ENCODE measurements around the gene SCML1.
"Not testable (repeated sequence)": the region's sequence is repeated elsewhere in the genome, so short reads cannot be mapped to it uniquely, and the experiment has no call there.

SCML1 gene

DNA sequence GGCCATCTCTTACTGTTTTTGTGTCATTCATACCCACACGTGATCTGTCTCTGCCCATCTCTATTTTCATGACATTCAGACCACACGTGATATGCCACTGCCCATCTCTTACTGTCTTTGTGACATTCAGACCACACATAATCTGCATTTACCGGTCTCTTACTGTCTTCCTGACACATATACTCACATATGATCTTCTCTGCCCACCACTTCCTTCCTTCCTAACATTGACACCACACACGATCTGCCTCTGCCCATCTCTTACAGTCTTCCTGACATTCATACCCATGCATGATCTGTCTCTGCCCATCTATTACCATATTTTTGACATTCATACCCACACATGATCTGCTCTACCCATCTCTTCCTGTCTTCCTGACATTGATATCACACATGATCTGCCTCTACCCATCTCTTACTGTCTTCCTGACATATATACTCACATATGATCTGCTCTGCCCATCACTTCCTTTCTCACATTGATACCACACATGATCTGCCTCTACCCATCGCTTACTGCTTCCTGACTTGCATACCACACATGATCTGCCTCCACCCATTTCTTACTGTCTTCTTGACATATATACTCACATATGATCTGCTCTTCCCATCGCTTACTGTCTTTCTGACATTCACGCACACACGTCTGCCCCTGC is 36.1 kb downstream of the SCML1 start:
- no peak overlapping the region for H3K4me3 ChIP-seq (ENCODE audit: low read depth, low read length)
- no peak for DNase-seq (ENCODE audit: low read depth, low spot score)
- TF ChIP-seq, protein P1, sequence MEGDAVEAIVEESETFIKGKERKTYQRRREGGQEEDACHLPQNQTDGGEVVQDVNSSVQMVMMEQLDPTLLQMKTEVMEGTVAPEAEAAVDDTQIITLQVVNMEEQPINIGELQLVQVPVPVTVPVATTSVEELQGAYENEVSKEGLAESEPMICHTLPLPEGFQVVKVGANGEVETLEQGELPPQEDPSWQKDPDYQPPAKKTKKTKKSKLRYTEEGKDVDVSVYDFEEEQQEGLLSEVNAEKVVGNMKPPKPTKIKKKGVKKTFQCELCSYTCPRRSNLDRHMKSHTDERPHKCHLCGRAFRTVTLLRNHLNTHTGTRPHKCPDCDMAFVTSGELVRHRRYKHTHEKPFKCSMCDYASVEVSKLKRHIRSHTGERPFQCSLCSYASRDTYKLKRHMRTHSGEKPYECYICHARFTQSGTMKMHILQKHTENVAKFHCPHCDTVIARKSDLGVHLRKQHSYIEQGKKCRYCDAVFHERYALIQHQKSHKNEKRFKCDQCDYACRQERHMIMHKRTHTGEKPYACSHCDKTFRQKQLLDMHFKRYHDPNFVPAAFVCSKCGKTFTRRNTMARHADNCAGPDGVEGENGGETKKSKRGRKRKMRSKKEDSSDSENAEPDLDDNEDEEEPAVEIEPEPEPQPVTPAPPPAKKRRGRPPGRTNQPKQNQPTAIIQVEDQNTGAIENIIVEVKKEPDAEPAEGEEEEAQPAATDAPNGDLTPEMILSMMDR (IDR thresholded peaks at IDR 0.05; ENCODE audit: insufficient read depth, low read length, missing control alignments): no peak
- CTCF ChIA-PET: no interaction called here
- POLR2A ChIA-PET: no interaction called here

DNA sequence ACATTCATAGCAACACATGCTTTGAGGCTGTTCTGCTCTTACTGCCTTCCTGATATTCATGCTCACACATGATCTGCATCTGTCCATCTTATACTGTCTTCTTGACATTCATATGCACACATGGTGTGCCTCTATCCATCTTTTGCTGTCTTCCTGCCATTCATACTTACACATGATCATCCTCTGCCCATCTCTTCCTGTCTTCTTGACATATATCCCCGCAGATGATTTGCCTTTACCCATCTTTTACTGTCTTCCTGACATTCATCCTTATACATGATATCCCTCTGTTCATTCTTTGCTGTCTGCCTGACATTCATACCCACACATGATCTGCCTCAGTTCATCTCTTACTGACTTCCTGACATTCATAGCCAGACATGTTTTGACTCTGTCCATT is 36.8 kb downstream of the SCML1 start:
- TF ChIP-seq, protein P1 (IDR thresholded peaks at IDR 0.05; ENCODE audit: insufficient read depth, low read length, missing control alignments): no peak
- H3K4me3 ChIP-seq (ENCODE audit: low read depth, low read length): no peak overlapping the region
- DNase-seq (ENCODE audit: low read depth, low spot score): no peak
- POLR2A ChIA-PET: no interaction called here
- CTCF ChIA-PET: no interaction called here

- TF ChIP-seq, protein P1 (IDR thresholded peaks at IDR 0.05; ENCODE audit: insufficient read depth, low read length, missing control alignments): no peak
- ChIA-PET POLR2A (no interaction called here), CTCF (no interaction called here)
Measured at GRCh38 chrX:17778997-17779396, 41.7 kb downstream of the SCML1 start.

DNA sequence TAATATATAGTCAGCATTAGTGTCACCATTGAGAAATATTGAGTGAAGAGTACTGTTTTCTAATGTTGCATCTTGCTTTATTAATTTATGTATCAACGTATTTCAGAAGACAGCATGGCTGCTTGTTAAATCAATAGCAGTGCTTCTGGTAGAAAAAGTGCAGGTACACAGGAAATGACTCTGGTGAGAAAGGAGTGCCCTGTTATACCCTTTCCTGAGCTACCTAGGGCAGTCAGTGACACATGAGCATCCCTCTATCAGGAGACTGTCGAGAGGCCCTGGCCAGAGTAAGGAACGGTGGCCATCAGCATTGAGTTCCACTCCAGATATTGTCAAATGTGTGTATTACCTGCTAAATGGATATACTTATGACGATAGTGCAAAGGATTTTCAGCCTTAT is 42.1 kb downstream of the SCML1 start:
- ChIA-PET POLR2A (no interaction called here), CTCF (no interaction called here)
- TF ChIP-seq, protein P1 (IDR thresholded peaks at IDR 0.05; ENCODE audit: insufficient read depth, low read length, missing control alignments): no peak
- DNase-seq (ENCODE audit: low read depth, low spot score): no peak
- H3K4me3 ChIP-seq (ENCODE audit: low read depth, low read length): no peak overlapping the region

More at GRCh38 chrX:17778997-17779396, 41.7 kb downstream of the SCML1 start:
- no peak for DNase-seq (ENCODE audit: low read depth, low spot score)
- no peak overlapping the region for H3K4me3 ChIP-seq (ENCODE audit: low read depth, low read length)

- DNase-seq (ENCODE audit: low read depth, low spot score); H3K4me3 ChIP-seq (ENCODE audit: low read depth, low read length); CTCF ChIA-PET; POLR2A ChIA-PET: not testable (repeated sequence)
Measured at GRCh38 chrX:17786554-17787347, 49.5 kb downstream of the SCML1 start.

GRCh38 chrX:17787557-17787956 is 50.3 kb downstream of the SCML1 start:
- CTCF ChIA-PET: no interaction called here
- DNase-seq (ENCODE audit: low read depth, low spot score): no peak
- POLR2A ChIA-PET: no interaction called here
- TF ChIP-seq, protein P1 (IDR thresholded peaks at IDR 0.05; ENCODE audit: insufficient read depth, low read length, missing control alignments): no peak
- H3K4me3 ChIP-seq (ENCODE audit: low read depth, low read length): no peak overlapping the region
